ENCODE data around the gene GNE.
"Not testable (repeated sequence)": the region's sequence is repeated elsewhere in the genome, so short reads cannot be mapped to it uniquely, and the experiment has no call there.

The GNE gene

GRCh38 chr9:36268007-36268427 lies 9.8 kb upstream of the GNE start:
- no peak for DNase-seq

- DNase-seq: no peak
Measured at GRCh38 chr9:36264896-36265295, 6.6 kb upstream of the GNE start.

GRCh38 chr9:36263683-36264082 lies 5.4 kb upstream of the GNE start:
- DNase-seq: no peak

GRCh38 chr9:36258996-36259533 lies 817 bp upstream of the GNE start:
- DNase-seq: no peak

- no peak for DNase-seq
Measured at GRCh38 chr9:36251428-36251827, 6.8 kb downstream of the GNE start.

GRCh38 chr9:36250079-36250478 lies 8.2 kb downstream of the GNE start:
- no peak for DNase-seq

- no peak for DNase-seq
Measured at GRCh38 chr9:36249189-36249588, 9.1 kb downstream of the GNE start.

GRCh38 chr9:36248061-36248460 lies 10.2 kb downstream of the GNE start:
- DNase-seq: peak; percentile 32

GRCh38 chr9:36247356-36247755 lies 10.9 kb downstream of the GNE start:
- no peak for DNase-seq

- DNase-seq: no peak
Measured at GRCh38 chr9:36245906-36246305, 12.3 kb downstream of the GNE start.

GRCh38 chr9:36239675-36240074 lies 18.6 kb downstream of the GNE start:
- not testable (repeated sequence) for DNase-seq

- DNase-seq: not testable (repeated sequence)
Measured at GRCh38 chr9:36239205-36239604, 19.0 kb downstream of the GNE start.

GRCh38 chr9:36237230-36237629 lies 21.0 kb downstream of the GNE start:
- DNase-seq: no peak

- no peak for DNase-seq
Measured at GRCh38 chr9:36222449-36222848, 35.8 kb downstream of the GNE start.

- DNase-seq: no peak
Measured at GRCh38 chr9:36221667-36222066, 36.6 kb downstream of the GNE start.

GRCh38 chr9:36218411-36218901 lies 39.8 kb downstream of the GNE start:
- DNase-seq: peak; percentile 57

GRCh38 chr9:36218011-36218410 lies 40.2 kb downstream of the GNE start:
- no peak for DNase-seq

GRCh38 chr9:36217256-36217968 lies 40.8 kb downstream of the GNE start:
- no peak for DNase-seq

GRCh38 chr9:36214571-36214970 lies 43.7 kb downstream of the GNE start:
- no peak for DNase-seq

GRCh38 chr9:36213989-36214388 lies 44.3 kb downstream of the GNE start:
- DNase-seq: no peak

GRCh38 chr9:36213387-36213786 lies 44.9 kb downstream of the GNE start:
- no peak for DNase-seq

- no peak for DNase-seq
Measured at GRCh38 chr9:36211510-36211909, 46.7 kb downstream of the GNE start.

GRCh38 chr9:36210722-36211121 lies 47.5 kb downstream of the GNE start:
- no peak for DNase-seq

- no peak for DNase-seq
Measured at GRCh38 chr9:36208521-36209253, 49.6 kb downstream of the GNE start.

Measured in activated CD4-positive, alpha-beta T cell treated with anti-CD3 and anti-CD28 coated beads, Interleukin-2, Interleukin-6, amounts not matched to agents 100 ng/mL and 50 ng/mL, durations not matched to agents 16 hours and 8 hours (primary cell).